H1 (cell line): Measurements from ENCODE around the gene AGAP1. TPM values are rescaled to one million over a fixed set of nuclear protein-coding genes. Genes with fewer than 3 reads are reported as not detected.

Experiments used
- CTCF ChIA-PET: fragments of 300-600 bp; sonication (Branson Sonifier 250); formaldehyde crosslinking; loops from one replicate; lab custom pipeline; 2021; ENCODE audit not compliant: partially characterized antibody; lab: Charles Lee
- POLR2A ChIA-PET: fragments of 300-600 bp; sonication (Branson Sonifier 250); formaldehyde crosslinking; loops from one replicate; lab custom pipeline; 2021; ENCODE audit warnings: inconsistent platforms; ENCODE audit not compliant: partially characterized antibody; lab: Charles Lee
- DNase-seq, 2 experiments: peaks; one replicate each; pipeline versions ENCODE4 v3.0.0 to v3.0.0-alpha.2; 2010 to 2022; ENCODE audit warnings: low spot score in 2 of 2, low read depth in 1 of 2, mixed read lengths in 1 of 2
- FAIRE-seq: peaks from 2 replicates; lab custom pipeline; 2011; peaks lifted over from hg19 to GRCh38; lab: Jason Lieb, UNC
- H2AFZ ChIP-seq: 2 replicates; pipeline ENCODE4 v1.8.1; 2012; ENCODE audit warnings: low read length, inconsistent platforms
- H2AK5ac ChIP-seq: 2 replicates; pipeline ENCODE4 v1.6.1; 2013; ENCODE audit warnings: low read depth, low read length
- H2BK120ac ChIP-seq: replicated peaks from 2 replicates; pipeline ENCODE3; 2013; ENCODE audit warnings: low read depth, low read length, inconsistent platforms
- H2BK12ac ChIP-seq: 2 replicates; pipeline ENCODE4 v1.6.1; 2013; ENCODE audit warnings: low read depth, low read length
- H2BK15ac ChIP-seq: 2 replicates; pipeline ENCODE4 v1.6.1; 2013; ENCODE audit warnings: low read length
- H2BK20ac ChIP-seq: 2 replicates; pipeline ENCODE4 v1.6.1; 2013; ENCODE audit warnings: low read length
- H2BK5ac ChIP-seq: 2 replicates; pipeline ENCODE4 v1.6.1; 2013; ENCODE audit warnings: low read depth, low read length
- H3K14ac ChIP-seq: 2 replicates; pipeline ENCODE4 v1.6.1; 2013; ENCODE audit warnings: inconsistent platforms; ENCODE audit not compliant: insufficient read length
- H3K18ac ChIP-seq: 2 replicates; pipeline ENCODE4 v1.6.1; 2013; ENCODE audit warnings: low read length; ENCODE audit errors: extremely low read depth
- H3K23ac ChIP-seq: 2 replicates; pipeline ENCODE4 v1.6.1; 2013; ENCODE audit warnings: inconsistent platforms; ENCODE audit not compliant: insufficient read length
- H3K23me2 ChIP-seq: 2 replicates; pipeline ENCODE4 v1.6.1; 2013; ENCODE audit warnings: low read depth, low read length
- H3K27ac ChIP-seq: 2 replicates; pipeline ENCODE4 v1.6.1; 2011; ENCODE audit warnings: low read depth, low read length, inconsistent platforms
- H3K27me3 ChIP-seq, 4 experiments: replicated peaks in 1 of 4; 1 replicate in 1 of 4; 2 replicates in 3 of 4; pipeline versions ENCODE4 v1.6.1 to v1.8.1; 2011 to 2013; ENCODE audit warnings: low read length in 3 of 4, mild to moderate bottlenecking in 3 of 4, inconsistent platforms in 2 of 4, mixed read lengths in 2 of 4, moderate library complexity in 1 of 4; ENCODE audit not compliant: control insufficient read depth in 3 of 4, insufficient read depth in 3 of 4; ENCODE audit errors: extremely low read depth in 1 of 4
- H3K36me3 ChIP-seq, 4 experiments: 2 replicates each; pipeline versions ENCODE4 v1.6.1 to v1.8.1; 2011 to 2013; ENCODE audit warnings: mild to moderate bottlenecking in 4 of 4, low read length in 3 of 4, moderate library complexity in 2 of 4, control low read depth in 1 of 4, inconsistent platforms in 1 of 4; ENCODE audit not compliant: insufficient read depth in 4 of 4, control insufficient read depth in 2 of 4
- H3K4ac ChIP-seq: replicated peaks from 2 replicates; pipeline ENCODE3; 2013; ENCODE audit warnings: low read length, low read depth, mixed read lengths, inconsistent platforms; ENCODE audit not compliant: insufficient read length
- H3K4me1 ChIP-seq, 4 experiments: replicated peaks in 1 of 4; 1 replicate in 1 of 4; 2 replicates in 3 of 4; pipeline versions ENCODE4 v1.6.1 to v1.8.1; 2011 to 2013; ENCODE audit warnings: low read length in 3 of 4, inconsistent platforms in 2 of 4, mixed read lengths in 1 of 4; ENCODE audit not compliant: insufficient read depth in 4 of 4, control insufficient read depth in 3 of 4
- H3K4me2 ChIP-seq, 2 experiments: 2 replicates each; pipeline versions ENCODE4 v1.6.1 to v1.8.1; 2011 to 2013; ENCODE audit warnings: low read depth in 2 of 2, low read length in 2 of 2, control low read depth in 1 of 2, inconsistent platforms in 1 of 2, mild to moderate bottlenecking in 1 of 2; ENCODE audit not compliant: insufficient read depth in 1 of 2
- H3K4me3 ChIP-seq, 4 experiments: fragments of 200-600, 300-600 bp in 1 of 4; sonication (generic), shearing (Covaris generic), sonication (Bioruptor Twin) in 1 of 4; 2 replicates each; pipeline versions ENCODE4 v1.5.1 to v1.8.1; 2011 to 2016; ENCODE audit warnings: low read length in 4 of 4, low read depth in 3 of 4, control low read depth in 2 of 4, inconsistent platforms in 2 of 4, mild to moderate bottlenecking in 2 of 4, mixed read lengths in 1 of 4, moderate library complexity in 1 of 4; ENCODE audit not compliant: insufficient read depth in 2 of 4; ENCODE audit errors: extremely low read depth in 1 of 4
- H3K56ac ChIP-seq: replicated peaks from 2 replicates; pipeline ENCODE3; 2013; ENCODE audit warnings: low read depth, mild to moderate bottlenecking, mixed read lengths, low read length, inconsistent platforms; ENCODE audit not compliant: insufficient read length
- H3K79me1 ChIP-seq: 2 replicates; pipeline ENCODE4 v1.6.1; 2013; ENCODE audit warnings: low read depth, low read length, control low read depth
- H3K79me2 ChIP-seq, 2 experiments: 2 replicates each; pipeline versions ENCODE4 v1.6.1 to v1.8.1; 2012 to 2013; ENCODE audit warnings: low read length in 2 of 2, mild to moderate bottlenecking in 2 of 2, inconsistent platforms in 1 of 2; ENCODE audit not compliant: insufficient read depth in 2 of 2, control insufficient read depth in 1 of 2
- H3K9ac ChIP-seq, 4 experiments: replicated peaks in 1 of 4; 1 replicate in 1 of 4; 2 replicates in 3 of 4; pipeline versions ENCODE4 v1.6.1 to v1.8.1; 2011 to 2013; ENCODE audit warnings: low read depth in 3 of 4, low read length in 3 of 4, control low read depth in 2 of 4, mild to moderate bottlenecking in 2 of 4, moderate library complexity in 2 of 4, inconsistent platforms in 1 of 4; ENCODE audit errors: extremely low read depth in 1 of 4
- H3K9me3 ChIP-seq, 2 experiments: 2 replicates each; pipeline versions ENCODE4 v1.6.1 to v1.8.1; 2012 to 2013; ENCODE audit warnings: mild to moderate bottlenecking in 2 of 2, moderate library complexity in 2 of 2, control low read depth in 1 of 2, inconsistent platforms in 1 of 2, low read depth in 1 of 2, low read length in 1 of 2, mixed read lengths in 1 of 2; ENCODE audit not compliant: insufficient read depth in 2 of 2
- H4K20me1 ChIP-seq, 2 experiments: replicated peaks in 1 of 2; 2 replicates each; pipeline versions ENCODE3 to v1.8.1; 2011 to 2013; ENCODE audit warnings: inconsistent platforms in 2 of 2, low read length in 2 of 2, mild to moderate bottlenecking in 1 of 2; ENCODE audit not compliant: insufficient read depth in 2 of 2, control insufficient read depth in 1 of 2
- H4K5ac ChIP-seq: 2 replicates; pipeline ENCODE4 v1.6.1; 2013; ENCODE audit warnings: low read length, low read depth, mixed read lengths, inconsistent platforms; ENCODE audit not compliant: insufficient read length
- H4K8ac ChIP-seq: 2 replicates; pipeline ENCODE4 v1.8.0; 2013; ENCODE audit warnings: mild to moderate bottlenecking, moderate library complexity, low read length, inconsistent platforms; ENCODE audit not compliant: insufficient read depth; ENCODE audit errors: extremely low read depth
- H4K91ac ChIP-seq: replicated peaks from 2 replicates; pipeline ENCODE3; 2013; ENCODE audit warnings: low read length, mixed read lengths, inconsistent platforms; ENCODE audit not compliant: insufficient read length
- ATF2 ChIP-seq: IDR thresholded peaks from 2 replicates; pipeline ENCODE4 v1.6.1; 2012; ENCODE audit warnings: low read length, inconsistent platforms
- CTBP2 ChIP-seq: IDR thresholded peaks from 2 replicates; pipeline ENCODE4 v1.7.0; 2011; ENCODE audit warnings: borderline replicate concordance, mild to moderate bottlenecking, moderate library complexity, mixed read lengths, low read length; ENCODE audit not compliant: insufficient read depth, insufficient read length
- E2F6 ChIP-seq: IDR thresholded peaks from 2 replicates; pipeline ENCODE4 v1.6.1; 2012; ENCODE audit warnings: inconsistent platforms
- FOSL1 ChIP-seq: IDR thresholded peaks from 2 replicates; pipeline ENCODE4 v1.6.1; 2011; ENCODE audit warnings: mild to moderate bottlenecking, low read depth, low read length, moderate library complexity; ENCODE audit not compliant: insufficient read depth
- GTF2F1 ChIP-seq: IDR thresholded peaks from 2 replicates; pipeline ENCODE4 v1.6.1; 2012; ENCODE audit warnings: low read depth, low read length, improper control_type of control experiment, borderline replicate concordance
- RAD21 ChIP-seq, 2 experiments: IDR thresholded peaks in 1 of 2; conservative IDR thresholded peaks in 1 of 2; 2 replicates each; pipeline ENCODE4 v1.6.1; 2011; ENCODE audit warnings: low read depth in 2 of 2, low read length in 2 of 2, improper control_type of control experiment in 1 of 2, inconsistent platforms in 1 of 2, mild to moderate bottlenecking in 1 of 2, moderate library complexity in 1 of 2
- SP4 ChIP-seq: IDR thresholded peaks from 2 replicates; pipeline ENCODE4 v1.6.1; 2012; ENCODE audit warnings: low read length, inconsistent platforms
- TAF1 ChIP-seq: IDR thresholded peaks from 2 replicates; pipeline ENCODE4 v1.6.1; 2011; ENCODE audit warnings: mild to moderate bottlenecking, low read depth, low read length
- TCF12 ChIP-seq: IDR thresholded peaks from 2 replicates; pipeline ENCODE4 v1.6.1; 2011; ENCODE audit warnings: low read depth, mild to moderate bottlenecking, low read length
- TEAD4 ChIP-seq: IDR thresholded peaks from 2 replicates; pipeline ENCODE4 v1.6.1; 2012; ENCODE audit warnings: low read depth, low read length, inconsistent platforms, mixed read lengths
- WGBS, 2 experiments: shearing (Covaris generic) in 1 of 2; methylation state at CpG; one replicate each; pipeline versions ENCODE4 v1.1.6 to v1.1.7; 2013 to 2015; ENCODE audit warnings: low lambda C conversion rate in 2 of 2, mixed read lengths in 2 of 2, inconsistent platforms in 1 of 2, low coverage in 1 of 2, missing lambda C conversion rate in 1 of 2; ENCODE audit not compliant: insufficient replicate concordance in 2 of 2, insufficient coverage in 1 of 2, insufficient read length in 1 of 2; ENCODE audit errors: extremely low coverage in 1 of 2, missing lambda C conversion rate in 1 of 2; 5-methylcytosine and 5-hydroxymethylcytosine counted together
- polyA plus RNA-seq, 7 experiments: library from polyadenylated mRNA; depleted of rRNA in 3 of 7; stranded (reverse) in 5 of 7; unstranded in 2 of 7; fragments of >200 nt in 5 of 7; fragments of 200-250 nt in 2 of 7; gene quantifications; 1 replicate in 5 of 7; 2 replicates in 1 of 7; 4 replicates in 1 of 7; pipeline versions ENCODE4 v1.2.1 to v1.2.3, GENCODE V29; 2011 to 2013; ENCODE audit warnings: missing spikeins in 2 of 7, mixed read lengths in 2 of 7
- total RNA-seq: library from RNA; stranded (reverse); fragmentation: NEBNext Ultra II Directional; extraction: Animal tissue kit (Norgen Biotek cat#: 25700); gene quantifications from 2 replicates; pipeline ENCODE4 v1.2.1, GENCODE V29; 2021

Gene AGAP1
- total and polyA plus RNA-seq, 2 of the 8 experiments (the other 6 are each of a cell fraction or from before 2014, with no cell fraction given), result 18.1 to 39.4 TPM

- H3K27me3 ChIP-seq, result no peaks in the 10 kb centered on the region
- CTCF ChIA-PET, result interaction anchor here (0.5 kb wide), 1 partner anchor 1043 kb away, joined by 3 read pairs; no protein-coding TSS in a partner anchor
- POLR2A ChIA-PET, result no interaction called here
- H2AFZ ChIP-seq, result no peak overlapping the region
- H2BK15ac ChIP-seq, result no peak overlapping the region
- no peaks in the 10 kb centered on the region for H3K23me2 ChIP-seq
- peak overlapping the region in 1 of 4 experiments; percentile 42; a peak in 1 of 7 replicates for H3K9ac ChIP-seq
- H2AK5ac ChIP-seq, result no peak overlapping the region
- H3K56ac ChIP-seq, result no peak overlapping the region
- no peak overlapping the region for H3K4me3 ChIP-seq
- no peak overlapping the region for H3K23ac ChIP-seq
- DNase-seq (no peak), FAIRE-seq (no peak)
- peaks cover 0 to 9% (median 2%) of the 10 kb centered on the region in 4 experiments; a peak in 4 of 7 replicates for H3K4me1 ChIP-seq
- H2BK5ac ChIP-seq, result no peak overlapping the region
- H3K27ac ChIP-seq, result no peak overlapping the region
- H3K4me2 ChIP-seq, result no peak overlapping the region
- H3K4ac ChIP-seq, result no peak overlapping the region
- peaks cover 9% of the 10 kb centered on the region in 2 experiments for H4K20me1 ChIP-seq
- no peak overlapping the region for H2BK12ac ChIP-seq
- no peak overlapping the region for H4K5ac ChIP-seq
- no peak overlapping the region for H2BK20ac ChIP-seq
- no peak overlapping the region for H3K18ac ChIP-seq
- peaks cover 22% of the 10 kb centered on the region for H3K79me1 ChIP-seq
- no peak overlapping the region for H4K8ac ChIP-seq
- WGBS, 2 experiments, result 87% methylated on average over 24 of the region's 25 CpGs; no CpG with 5 or more reads in 1 of the 2 experiments
- H4K91ac ChIP-seq, result no peak overlapping the region
- peaks cover 0 to 90% of the 10 kb centered on the region in 2 experiments; a peak in 2 of 4 replicates for H3K79me2 ChIP-seq
- no peaks in the 10 kb centered on the region for H3K36me3 ChIP-seq
- H3K14ac ChIP-seq, result no peak overlapping the region
- no peaks in the 10 kb centered on the region for H3K9me3 ChIP-seq
- no peak overlapping the region for H2BK120ac ChIP-seq
- TF ChIP-seq GTF2F1 (no peak), CTBP2 (no peak), RAD21 (IDR thresholded peaks at IDR 0.05 in 1 of 2, conservative IDR thresholded peaks at IDR 0.05 in 1 of 2; ENCODE audit: low read depth in 2 of 2, low read length in 2 of 2) (no peak), TCF12 (no peak), E2F6 (no peak), SP4 (no peak), TAF1 (no peak), FOSL1 (no peak), TEAD4 (no peak), ATF2 (no peak)
Measured at GRCh38 chr2:235535423-235536130, 41.7 kb downstream of the AGAP1 start.
